ENCODE measurements around the gene RBM38.

RBM38 gene

GRCh38 chr20:57439432-57439831 is 48.2 kb downstream of the RBM38 start:
- no peak for DNase-seq

- DNase-seq, result no peak
Observed at GRCh38 chr20:57439993-57440392, 48.8 kb downstream of the RBM38 start.

GRCh38 chr20:57440678-57441509 is 49.7 kb downstream of the RBM38 start:
- no peak for DNase-seq

GRCh38 chr20:57441510-57442154 is 50.4 kb downstream of the RBM38 start:
- no peak for DNase-seq

- no peak for DNase-seq
Observed at GRCh38 chr20:57442158-57442887, 51.1 kb downstream of the RBM38 start.

- DNase-seq, result no peak
Observed at GRCh38 chr20:57442888-57443239, 51.7 kb downstream of the RBM38 start.

- DNase-seq, result no peak
Observed at GRCh38 chr20:57443349-57444265, 52.4 kb downstream of the RBM38 start.

- DNase-seq, result no peak
Observed at GRCh38 chr20:57444394-57445048, 53.3 kb downstream of the RBM38 start.

GRCh38 chr20:57445298-57445697 is 54.1 kb downstream of the RBM38 start:
- DNase-seq, result no peak

- DNase-seq, result no peak
Observed at GRCh38 chr20:57445774-57446173, 54.6 kb downstream of the RBM38 start.

GRCh38 chr20:57448764-57449354 is 57.7 kb downstream of the RBM38 start:
- no peak for DNase-seq

- no peak for DNase-seq
Observed at GRCh38 chr20:57449398-57450354, 58.5 kb downstream of the RBM38 start.

- peak; percentile 22 for DNase-seq
Observed at GRCh38 chr20:57450419-57450818, 59.2 kb downstream of the RBM38 start.

GRCh38 chr20:57450931-57451330 is 59.7 kb downstream of the RBM38 start:
- no peak for DNase-seq

- DNase-seq, result no peak
Observed at GRCh38 chr20:57451431-57451794, 60.2 kb downstream of the RBM38 start.

- DNase-seq, result peak; percentile 21
Observed at GRCh38 chr20:57451795-57452661, 60.8 kb downstream of the RBM38 start.

- no peak for DNase-seq
Observed at GRCh38 chr20:57455386-57455785, 64.2 kb downstream of the RBM38 start.

GRCh38 chr20:57456116-57456515 is 64.9 kb downstream of the RBM38 start:
- no peak for DNase-seq

GRCh38 chr20:57457243-57458095 is 66.3 kb downstream of the RBM38 start:
- no peak for DNase-seq

Measured in CD4-positive, alpha-beta T cell treated with Interleukin-12 subunit alpha and Interleukin-12 subunit beta, for 1 hour (primary cell).